ENCODE results near the gene CATSPERD. TPM values are rescaled to one million over a fixed set of nuclear protein-coding genes. Genes with fewer than 3 reads are reported as not detected.
A peak's percentile ranks its signal among the peaks of the same experiment; 100 is the strongest.
"Not testable (repeated sequence)": the region's sequence is repeated elsewhere in the genome, so short reads cannot be mapped to it uniquely, and the experiment has no call there.

CATSPERD gene
- total and polyA plus RNA-seq, 9 donors = 0.67 to 4.5 TPM; not detected in 7

DNA sequence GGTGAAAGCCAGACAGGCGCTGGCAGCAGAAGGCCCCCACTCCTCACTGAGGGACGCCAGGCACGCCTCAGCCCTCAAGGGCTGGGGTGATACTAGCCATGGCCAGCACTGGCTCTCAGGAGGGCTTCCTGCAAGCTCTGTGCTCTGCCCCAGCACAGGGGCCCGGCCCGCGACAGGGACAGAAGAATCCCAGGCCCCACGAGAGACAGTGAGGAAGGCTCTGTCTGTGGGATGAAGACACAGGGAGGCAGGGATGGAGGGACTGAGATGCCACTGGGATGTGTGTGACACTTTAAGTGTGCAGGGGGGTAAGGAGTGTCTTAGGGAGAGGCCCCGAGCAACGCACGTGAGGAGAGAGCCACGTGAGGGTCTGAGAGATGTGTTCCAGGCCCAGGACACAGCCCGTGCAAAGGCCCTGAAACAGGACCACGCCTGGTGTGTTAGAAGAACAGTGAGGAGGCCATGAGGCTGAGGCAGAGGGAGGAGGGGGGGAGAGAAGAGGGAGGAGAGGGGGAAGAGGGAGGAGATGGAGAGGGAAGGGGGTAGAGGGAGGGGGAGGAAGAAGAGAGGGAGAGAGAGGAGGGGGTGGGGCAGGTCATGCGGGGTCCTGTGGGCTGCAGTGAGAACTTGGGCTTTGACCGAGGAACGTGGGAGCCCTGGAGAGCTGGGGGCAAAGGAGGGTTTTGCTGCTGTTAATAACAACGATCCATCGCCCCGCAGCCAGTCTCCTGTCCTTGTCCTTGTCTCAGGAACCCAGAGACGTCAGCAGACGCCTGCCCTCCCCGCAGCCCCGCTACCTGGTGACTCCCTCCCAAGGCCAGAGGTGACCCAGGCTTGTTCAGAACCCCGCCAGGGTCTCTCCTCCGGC, 23.2 kb upstream of the CATSPERD start:
- Histone ChIP-seq H3K9me3 (no peaks in the 10 kb centered on the region), H3K36me3 (no peaks in the 10 kb centered on the region), H3K27ac (no peak overlapping the region), H3K4me1 (ENCODE audit: insufficient read depth) (no peaks in the 10 kb centered on the region), H3K27me3 (no peaks in the 10 kb centered on the region), H3K4me3 (no peak overlapping the region)
- TF ChIP-seq EP300 (IDR thresholded peaks at IDR 0.05) = no peak
- no peak for TF ChIP-seq POLR2A (IDR thresholded peaks at IDR 0.05)
- TF ChIP-seq, protein P1, sequence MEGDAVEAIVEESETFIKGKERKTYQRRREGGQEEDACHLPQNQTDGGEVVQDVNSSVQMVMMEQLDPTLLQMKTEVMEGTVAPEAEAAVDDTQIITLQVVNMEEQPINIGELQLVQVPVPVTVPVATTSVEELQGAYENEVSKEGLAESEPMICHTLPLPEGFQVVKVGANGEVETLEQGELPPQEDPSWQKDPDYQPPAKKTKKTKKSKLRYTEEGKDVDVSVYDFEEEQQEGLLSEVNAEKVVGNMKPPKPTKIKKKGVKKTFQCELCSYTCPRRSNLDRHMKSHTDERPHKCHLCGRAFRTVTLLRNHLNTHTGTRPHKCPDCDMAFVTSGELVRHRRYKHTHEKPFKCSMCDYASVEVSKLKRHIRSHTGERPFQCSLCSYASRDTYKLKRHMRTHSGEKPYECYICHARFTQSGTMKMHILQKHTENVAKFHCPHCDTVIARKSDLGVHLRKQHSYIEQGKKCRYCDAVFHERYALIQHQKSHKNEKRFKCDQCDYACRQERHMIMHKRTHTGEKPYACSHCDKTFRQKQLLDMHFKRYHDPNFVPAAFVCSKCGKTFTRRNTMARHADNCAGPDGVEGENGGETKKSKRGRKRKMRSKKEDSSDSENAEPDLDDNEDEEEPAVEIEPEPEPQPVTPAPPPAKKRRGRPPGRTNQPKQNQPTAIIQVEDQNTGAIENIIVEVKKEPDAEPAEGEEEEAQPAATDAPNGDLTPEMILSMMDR (IDR thresholded peaks at IDR 0.05) = no peak
- peak in 1 of 5 donors; percentile 8 for DNase-seq
- WGBS, 3 donors = 66 to 71% (median 67%) methylated on average over 25 of the region's 25 CpGs
- intact Hi-C loops (cut with DNase I) = no loop called here

DNA sequence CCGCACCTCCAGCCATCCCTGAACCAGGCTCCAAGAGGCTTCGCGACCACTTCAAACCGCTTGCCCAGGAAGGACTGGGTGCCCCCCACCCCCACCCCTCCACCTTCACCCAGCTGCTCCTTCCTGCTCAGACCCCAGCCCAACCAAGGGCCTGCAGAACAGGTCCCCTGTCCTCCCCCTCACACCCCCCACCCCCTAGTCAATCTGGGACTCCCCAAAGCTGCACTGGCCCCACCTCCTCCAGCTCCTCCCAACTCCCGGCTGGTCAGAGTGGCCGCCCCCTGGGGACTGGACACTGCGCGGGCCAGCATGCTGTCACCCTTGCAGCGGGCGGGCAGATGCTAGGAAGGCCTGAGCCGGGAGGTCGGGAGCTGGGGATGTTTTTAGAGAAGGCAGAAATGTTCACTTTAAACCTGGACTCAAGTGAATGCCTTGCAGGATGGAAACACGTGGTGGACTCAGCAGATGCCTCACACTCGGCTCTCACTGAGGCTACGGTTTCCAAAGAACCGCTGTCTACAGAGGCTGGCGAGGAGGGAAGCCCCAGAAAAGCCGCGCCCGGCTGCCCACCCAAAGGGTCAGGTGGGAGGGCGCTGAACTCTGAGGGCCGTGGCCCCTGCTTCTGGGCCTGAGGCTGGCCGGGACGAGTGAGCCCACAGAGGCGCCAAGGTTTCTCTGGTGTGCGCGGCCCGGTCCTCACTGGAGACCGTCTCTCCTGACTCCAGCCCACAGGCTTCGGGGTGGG, 22.4 kb upstream of the CATSPERD start:
- no peaks in the 10 kb centered on the region for H3K4me1 ChIP-seq (ENCODE audit: insufficient read depth)
- H3K9me3 ChIP-seq = no peaks in the 10 kb centered on the region
- H3K36me3 ChIP-seq = no peaks in the 10 kb centered on the region
- TF ChIP-seq, protein P1 (IDR thresholded peaks at IDR 0.05) = no peak
- TF ChIP-seq EP300 (IDR thresholded peaks at IDR 0.05) = no peak
- TF ChIP-seq POLR2A (IDR thresholded peaks at IDR 0.05) = no peak
- 69 to 76% (median 71%) methylated on average over 30 of the region's 30 CpGs for WGBS, 3 donors
- no peaks in the 10 kb centered on the region for H3K27me3 ChIP-seq
- intact Hi-C loops (cut with DNase I) = no loop called here
- H3K27ac ChIP-seq = no peak overlapping the region
- peak in 1 of 5 donors; percentile 10 for DNase-seq
- no peak overlapping the region for H3K4me3 ChIP-seq

DNA sequence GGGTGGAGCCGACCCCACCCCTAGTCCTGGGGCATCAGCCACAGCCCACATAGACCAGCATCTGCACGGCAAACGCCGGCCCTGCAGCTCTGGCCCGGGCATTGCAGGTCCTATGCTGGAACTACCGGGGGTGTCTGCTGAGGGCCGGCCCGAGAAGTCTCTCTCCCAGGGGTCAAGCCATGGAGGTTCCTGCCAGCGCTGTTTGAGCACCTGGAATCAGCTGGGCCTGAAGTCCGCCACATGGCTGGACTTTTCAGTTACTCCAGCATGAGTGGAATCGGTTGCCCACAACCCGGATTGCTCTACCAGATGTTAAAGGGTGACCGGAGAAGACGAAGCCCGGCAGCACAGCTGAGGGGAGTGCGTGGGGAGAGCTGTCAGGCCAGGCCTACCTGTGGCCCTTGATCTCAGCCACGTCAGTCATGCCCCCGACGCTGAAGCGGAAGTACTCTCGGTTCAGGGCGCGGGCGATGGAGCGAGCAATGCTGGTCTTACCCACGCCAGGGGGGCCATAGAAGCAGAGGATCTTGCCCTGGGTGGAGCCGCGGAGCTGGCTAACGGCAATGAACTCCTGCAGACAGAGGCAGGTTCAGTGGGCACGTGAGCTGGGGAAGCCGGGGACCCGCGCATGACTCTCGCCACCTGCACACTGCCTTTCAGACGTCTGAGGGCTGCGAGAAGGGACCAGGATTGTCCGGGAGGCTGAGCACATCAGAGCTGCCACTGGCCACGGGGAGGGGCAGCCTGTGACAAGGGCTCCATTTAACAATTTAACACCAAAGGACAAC, 21.6 kb upstream of the CATSPERD start:
- Histone ChIP-seq H3K4me1 (ENCODE audit: insufficient read depth) (no peaks in the 10 kb centered on the region), H3K27me3 (no peaks in the 10 kb centered on the region), H3K4me3 (no peak overlapping the region), H3K9me3 (no peaks in the 10 kb centered on the region), H3K27ac (no peak overlapping the region), H3K36me3 (no peaks in the 10 kb centered on the region)
- 80 to 85% (median 85%) methylated on average over 33 to 38 of the region's 38 CpGs for whole genome bisulfite sequencing, 3 donors
- intact Hi-C loops (cut with DNase I) = no loop called here
- DNase-seq = peak in 2 of 5 donors; percentile 9 to 18
- TF ChIP-seq EP300 (IDR thresholded peaks at IDR 0.05) = no peak
- TF ChIP-seq POLR2A (IDR thresholded peaks at IDR 0.05) = no peak
- TF ChIP-seq, protein P1 (IDR thresholded peaks at IDR 0.05) = no peak

DNA sequence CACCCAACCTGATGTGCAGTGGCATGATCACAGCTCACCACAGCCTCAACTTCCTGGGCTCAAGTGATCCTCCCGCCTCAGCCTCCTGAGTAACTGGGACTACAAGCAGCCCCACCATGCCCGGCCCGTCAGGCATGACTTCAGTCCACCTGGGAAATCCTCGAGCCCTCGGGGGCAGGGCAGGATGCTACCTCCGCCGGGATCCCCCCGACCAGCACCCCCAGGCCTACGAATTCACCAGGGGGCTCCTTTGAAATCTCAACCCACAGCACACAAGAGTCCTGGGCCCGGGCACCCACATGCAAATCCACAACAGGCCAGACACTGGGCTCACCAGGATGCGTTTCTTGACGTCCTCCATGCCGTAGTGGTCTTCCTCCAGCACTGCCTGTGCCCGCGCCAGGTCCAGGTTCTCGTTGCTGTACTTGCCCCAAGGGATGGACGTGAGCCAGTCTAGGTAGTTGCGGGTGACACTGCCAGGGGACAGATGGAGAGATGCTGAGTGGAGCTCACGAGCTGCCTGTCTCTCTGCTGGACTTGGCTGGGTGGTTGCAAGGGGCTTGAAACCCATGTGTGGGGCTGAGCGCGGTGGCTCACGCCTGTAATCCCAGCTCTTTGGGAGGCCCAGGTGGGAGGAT, 19.9 kb upstream of the CATSPERD start:
- peak in 1 of 5 donors; percentile 8 for DNase-seq
- no peak for TF ChIP-seq POLR2A (IDR thresholded peaks at IDR 0.05)
- TF ChIP-seq EP300 (IDR thresholded peaks at IDR 0.05) = no peak
- TF ChIP-seq, protein P1 (IDR thresholded peaks at IDR 0.05) = no peak
- Histone ChIP-seq H3K36me3 (no peaks in the 10 kb centered on the region), H3K4me1 (ENCODE audit: insufficient read depth) (no peaks in the 10 kb centered on the region), H3K27me3 (no peaks in the 10 kb centered on the region), H3K27ac (no peak overlapping the region), H3K4me3 (no peak overlapping the region), H3K9me3 (no peaks in the 10 kb centered on the region)
- WGBS, 3 donors = 92 to 95% (median 93%) methylated on average over 22 of the region's 22 CpGs
- intact Hi-C loops (cut with DNase I) = no loop called here

DNA sequence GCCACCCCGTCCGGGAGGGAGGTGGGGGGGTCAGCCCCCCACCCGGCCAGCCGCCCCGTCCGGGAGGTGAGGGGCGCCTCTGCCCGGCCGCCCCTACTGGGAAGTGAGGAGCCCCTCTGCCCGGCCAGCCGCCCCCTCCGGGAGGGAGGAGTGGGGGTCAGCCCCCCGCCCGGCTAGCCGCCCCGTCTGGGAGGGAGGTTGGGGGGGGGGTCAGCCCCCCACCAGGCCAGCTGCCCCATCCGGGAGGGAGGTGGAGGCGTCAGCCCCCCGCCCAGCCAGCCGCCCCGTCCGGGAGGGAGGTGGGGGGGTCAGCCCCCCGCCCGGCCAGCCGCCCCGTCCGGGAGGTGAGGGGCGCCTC, 18.4 kb upstream of the CATSPERD start:
- intact Hi-C loops (cut with DNase I); H3K27me3 ChIP-seq; H3K4me1 ChIP-seq (ENCODE audit: insufficient read depth); H3K36me3 ChIP-seq; H3K4me3 ChIP-seq; H3K9me3 ChIP-seq; DNase-seq; H3K27ac ChIP-seq: not testable (repeated sequence)
- 89 to 100% (median 91%) methylated on average over 2 to 18 of the region's 28 CpGs for WGBS, 3 donors

Data from ovary (tissue), 9 donors.